NCI-H526 (cell line): ENCODE results near the gene EEF1G.
A peak's percentile ranks its signal among the peaks of the same experiment; 100 is the strongest.
"Not testable (repeated sequence)": the region's sequence is repeated elsewhere in the genome, so short reads cannot be mapped to it uniquely, and the experiment has no call there.

ENCODE experiments used
- DNase-seq, 2 experiments: peaks; one replicate each; lab custom pipeline; 2025; lab: John Stamatoyannopoulos, UW

EEF1G gene

GRCh38 chr11:62573592-62574362 is at the start of gene EEF1G:
EEF1G (minus strand) TSS chr11:62573891; CDS start chr11:62573842, 49 bp downstream.
- peak; percentile 100 for DNase-seq

GRCh38 chr11:62622476-62623089 is 48.9 kb upstream of the EEF1G start:
- no peak for DNase-seq

GRCh38 chr11:62621567-62622470 is 48.1 kb upstream of the EEF1G start, which contains the start of gene B3GAT3:
B3GAT3 (minus strand) TSS chr11:62621986; CDS start chr11:62621947, 39 bp downstream.
- DNase-seq = peak; percentile 97 to 99

- no peak for DNase-seq
These were observed 47.4 kb upstream of the EEF1G start for GRCh38 chr11:62621027-62621566.

GRCh38 chr11:62616957-62617356 is 43.3 kb upstream of the EEF1G start:
- DNase-seq = not testable (repeated sequence)

- DNase-seq = no peak
These were observed 41.8 kb upstream of the EEF1G start for GRCh38 chr11:62615521-62615920.

GRCh38 chr11:62614275-62614674 is 40.6 kb upstream of the EEF1G start:
- no peak for DNase-seq

GRCh38 chr11:62613291-62613778 is 39.6 kb upstream of the EEF1G start:
- no peak for DNase-seq

GRCh38 chr11:62612366-62613290 is 38.9 kb upstream of the EEF1G start, which contains the start of the genes EML3 and ROM1:
EML3 (minus strand) TSS chr11:62612775; CDS start chr11:62612457, 318 bp downstream.
ROM1 (plus strand) TSS chr11:62613257; CDS start chr11:62613282, 25 bp downstream.
- DNase-seq = peak; percentile 80 to 93

GRCh38 chr11:62611705-62612365 is 38.1 kb upstream of the EEF1G start:
- DNase-seq = peak in 1 of 2 experiments; percentile 70

GRCh38 chr11:62610814-62611704 is 37.4 kb upstream of the EEF1G start:
- DNase-seq = peak in 1 of 2 experiments; percentile 68

GRCh38 chr11:62610403-62610802 is 36.7 kb upstream of the EEF1G start:
- no peak for DNase-seq

GRCh38 chr11:62608776-62609175 is 35.1 kb upstream of the EEF1G start:
- no peak for DNase-seq

GRCh38 chr11:62607714-62608113 is 34.0 kb upstream of the EEF1G start:
- DNase-seq = peak in 1 of 2 experiments; percentile 26

GRCh38 chr11:62605902-62606301 is 32.2 kb upstream of the EEF1G start:
- DNase-seq = no peak

GRCh38 chr11:62605467-62605866 is 31.8 kb upstream of the EEF1G start:
- DNase-seq = no peak

- peak; percentile 36 to 65 for DNase-seq
These were observed 30.9 kb upstream of the EEF1G start for GRCh38 chr11:62604460-62605120.

- DNase-seq = no peak
These were observed 30.1 kb upstream of the EEF1G start for GRCh38 chr11:62603776-62604299.
